GM12865 (cell line): ENCODE data around the gene SAMD1.

Experiments
- DNase-seq: peaks from one replicate; pipeline ENCODE4 v3.0.0; 2010; ENCODE audit warnings: low read depth
- H3K4me3 ChIP-seq: 2 replicates; pipeline ENCODE4 v1.5.1; 2011; ENCODE audit warnings: mild to moderate bottlenecking, low read depth, low read length, control low read depth
- TF ChIP-seq, protein P1 (sequence below): IDR thresholded peaks from 2 replicates; pipeline ENCODE4 v1.5.1; 2011; ENCODE audit warnings: low read length, control low read depth, low read depth, inconsistent platforms; ENCODE audit not compliant: insufficient read depth; ENCODE audit errors: missing control alignments

The SAMD1 gene

GRCh38 chr19:14101003-14101545 is 10.5 kb upstream of the SAMD1 start:
- DNase-seq: no peak
- TF ChIP-seq, protein P1, sequence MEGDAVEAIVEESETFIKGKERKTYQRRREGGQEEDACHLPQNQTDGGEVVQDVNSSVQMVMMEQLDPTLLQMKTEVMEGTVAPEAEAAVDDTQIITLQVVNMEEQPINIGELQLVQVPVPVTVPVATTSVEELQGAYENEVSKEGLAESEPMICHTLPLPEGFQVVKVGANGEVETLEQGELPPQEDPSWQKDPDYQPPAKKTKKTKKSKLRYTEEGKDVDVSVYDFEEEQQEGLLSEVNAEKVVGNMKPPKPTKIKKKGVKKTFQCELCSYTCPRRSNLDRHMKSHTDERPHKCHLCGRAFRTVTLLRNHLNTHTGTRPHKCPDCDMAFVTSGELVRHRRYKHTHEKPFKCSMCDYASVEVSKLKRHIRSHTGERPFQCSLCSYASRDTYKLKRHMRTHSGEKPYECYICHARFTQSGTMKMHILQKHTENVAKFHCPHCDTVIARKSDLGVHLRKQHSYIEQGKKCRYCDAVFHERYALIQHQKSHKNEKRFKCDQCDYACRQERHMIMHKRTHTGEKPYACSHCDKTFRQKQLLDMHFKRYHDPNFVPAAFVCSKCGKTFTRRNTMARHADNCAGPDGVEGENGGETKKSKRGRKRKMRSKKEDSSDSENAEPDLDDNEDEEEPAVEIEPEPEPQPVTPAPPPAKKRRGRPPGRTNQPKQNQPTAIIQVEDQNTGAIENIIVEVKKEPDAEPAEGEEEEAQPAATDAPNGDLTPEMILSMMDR: no peak
- no peak overlapping the region for H3K4me3 ChIP-seq

GRCh38 chr19:14097532-14098151 is 7.1 kb upstream of the SAMD1 start:
- no peak overlapping the region for H3K4me3 ChIP-seq
- TF ChIP-seq, protein P1: no peak
- no peak for DNase-seq

- no peak overlapping the region for H3K4me3 ChIP-seq
- no peak for DNase-seq
- TF ChIP-seq, protein P1: no peak
These were observed 5.9 kb upstream of the SAMD1 start for GRCh38 chr19:14096272-14096992.

DNA sequence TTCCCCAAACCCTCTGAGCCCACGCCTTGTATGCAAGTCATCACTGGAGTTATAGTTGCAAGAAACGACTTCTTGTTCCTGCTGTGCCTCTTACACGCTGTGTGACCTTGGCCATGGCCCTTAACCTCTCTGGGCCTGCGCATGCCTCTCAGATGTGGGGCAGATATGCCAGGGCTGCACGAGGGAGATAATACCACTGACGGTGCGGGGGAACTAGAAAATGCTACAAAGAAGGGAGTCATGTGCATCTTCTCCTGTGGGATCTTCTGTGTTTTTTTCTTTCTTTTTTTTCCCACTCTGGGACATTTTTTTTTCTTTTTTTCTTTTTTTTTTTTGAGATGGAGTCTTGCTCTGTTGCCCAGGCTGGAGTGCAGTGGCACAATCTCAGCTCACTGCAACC is 4.3 kb upstream of the SAMD1 start:
- DNase-seq: no peak
- TF ChIP-seq, protein P1: no peak
- H3K4me3 ChIP-seq: no peak overlapping the region

- no peak for DNase-seq
- TF ChIP-seq, protein P1: no peak
- no peak overlapping the region for H3K4me3 ChIP-seq
These were observed 2.7 kb upstream of the SAMD1 start for GRCh38 chr19:14093117-14093823.

- H3K4me3 ChIP-seq: peak overlapping the region; percentile 99
- TF ChIP-seq, protein P1: no peak
- no peak for DNase-seq
These were observed 1.4 kb upstream of the SAMD1 start for GRCh38 chr19:14091813-14092462.
